Left lung (tissue), 10 donors: ENCODE measurements around the gene ADAMTS10. TPM values are rescaled to one million over a fixed set of nuclear protein-coding genes. Genes with fewer than 3 reads are reported as not detected.
A peak's percentile ranks its signal among the peaks of the same experiment; 100 is the strongest.

Experiments used
- ATAC-seq: fragments of 200-7000 bp; cut with Tn5 transposase; one replicate; pipeline ENCODE4 v1.9.1; 2020; ENCODE audit warnings: moderate library complexity
- DNase-seq, 4 donors: peaks; one replicate each; pipeline ENCODE4 v3.0.0-alpha.2; 2013 to 2020
- H3K27ac ChIP-seq, 2 donors: fragments of 200-600 bp; sonication (generic) in 1 of 2; one replicate each; pipeline versions ENCODE4 v1.5.0 to v1.8.0; 2020 to 2021
- H3K27me3 ChIP-seq, 2 donors: fragments of 200-600 bp; sonication (generic) in 1 of 2; one replicate each; pipeline versions ENCODE4 v1.5.0 to v1.8.0; 2020 to 2021
- H3K36me3 ChIP-seq, 2 donors: fragments of 200-600 bp; sonication (generic) in 1 of 2; one replicate each; pipeline versions ENCODE4 v1.5.0 to v1.8.0; 2020 to 2021
- H3K4me1 ChIP-seq, 2 donors: fragments of 200-600 bp; one replicate each; pipeline ENCODE4 v1.8.0; 2021
- H3K4me3 ChIP-seq, 2 donors: fragments of 200-600 bp; sonication (generic) in 1 of 2; one replicate each; pipeline versions ENCODE4 v1.5.0 to v1.8.0; 2020 to 2021; ENCODE audit warnings: mild to moderate bottlenecking in 1 of 2
- H3K9me3 ChIP-seq, 2 donors: fragments of 200-600 bp; sonication (generic) in 1 of 2; one replicate each; pipeline versions ENCODE4 v1.5.0 to v1.8.0; 2020 to 2021
- CTCF ChIP-seq, 2 donors: fragments of 200-600 bp; sonication (generic) in 1 of 2; IDR thresholded peaks; one replicate each; pipeline versions ENCODE4 v1.5.0 to v1.8.0; 2021; ENCODE audit warnings: antibody characterized with exemption in 2 of 2
- intact Hi-C, 2 donors: fragments of 100-400 bp; cut with DNase I; formaldehyde crosslinking; loops; one replicate each; pipeline versions ENCODE4 v1.11.2 to v1.14.2; 2022
- polyA plus RNA-seq, 6 donors: library from polyadenylated mRNA; unstranded; fragments of 120-200 nt; gene quantifications; one replicate each; pipeline ENCODE4 v1.2.1, GENCODE V29; 2013; ENCODE audit not compliant: insufficient read length in 6 of 6
- total RNA-seq, 2 donors: library from RNA; stranded (reverse); fragmentation: NEBNext Ultra II Directional; extraction: Animal tissue kit (Norgen Biotek cat#: 25700); gene quantifications; one replicate each; pipeline ENCODE4 v1.2.1, GENCODE V29; 2021
- donor health status: DM: no; HTN: yes; CAD: no.
- donor health status: DM: no; HTN: no; CAD: no.

ADAMTS10 gene
- total and polyA plus RNA-seq, 8 donors, result 18.5 to 72.2 (median 56.9) TPM

- no peak for ATAC-seq
- no peak for TF ChIP-seq CTCF (IDR thresholded peaks at IDR 0.05)
- Histone ChIP-seq H3K27ac (no peak overlapping the region), H3K36me3 (peaks cover 0 to 8% of the 10 kb centered on the region in 2 donors), H3K9me3 (peaks cover 0 to 9% of the 10 kb centered on the region in 2 donors), H3K4me3 (no peak overlapping the region), H3K27me3 (peaks cover 0 to 43% of the 10 kb centered on the region in 2 donors), H3K4me1 (peaks cover 0 to 19% of the 10 kb centered on the region in 2 donors)
- DNase-seq, result no peak
- intact Hi-C loops, result no loop called here
These were observed 21.3 kb downstream of the ADAMTS10 start for GRCh38 chr19:8589177-8589714.

DNA sequence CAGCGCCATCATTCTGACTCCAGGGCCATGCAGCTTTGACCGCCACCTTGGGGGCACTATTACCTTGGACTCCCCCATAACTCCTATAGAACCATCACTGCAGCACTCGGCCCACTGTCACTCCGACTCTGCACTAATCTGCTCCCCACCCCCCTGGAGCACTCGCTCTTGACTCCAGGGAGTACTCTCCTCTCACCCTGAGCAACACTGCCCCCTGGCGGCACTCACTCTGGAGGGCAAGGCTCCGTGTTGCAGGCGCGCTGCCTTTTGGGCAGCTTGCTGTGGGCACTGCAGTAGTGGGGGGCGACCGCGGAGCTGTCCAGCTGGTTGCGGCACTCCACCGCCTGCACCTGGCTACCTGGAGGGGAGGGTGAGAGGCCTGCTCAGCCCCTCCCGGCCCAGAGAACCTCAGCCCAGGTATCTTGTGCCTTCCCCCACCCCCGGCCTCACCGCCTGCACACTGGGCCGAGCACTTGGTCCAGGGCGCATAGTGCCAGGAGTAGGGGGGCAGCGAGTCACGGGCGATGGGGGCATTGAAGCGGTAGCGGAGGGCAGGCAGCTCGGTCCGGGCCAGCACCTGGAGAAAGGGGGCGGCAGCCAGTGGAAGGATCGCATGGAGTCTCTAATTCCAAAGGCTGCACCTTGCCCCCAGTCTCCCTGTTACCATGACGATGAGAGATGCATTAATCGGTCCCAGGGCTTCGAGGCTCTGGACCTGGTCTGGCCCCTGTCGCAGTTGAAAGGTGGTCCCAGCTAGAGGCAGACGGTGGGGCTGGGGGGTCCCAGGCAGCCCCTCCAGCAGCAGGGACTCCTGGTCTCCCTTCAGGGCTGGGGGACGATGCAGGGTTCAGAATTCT, 24.4 kb downstream of the ADAMTS10 start:
- intact Hi-C loops, result no loop called here
- Histone ChIP-seq H3K9me3 (no peaks in the 10 kb centered on the region), H3K36me3 (peaks cover 0 to 8% of the 10 kb centered on the region in 2 donors), H3K27me3 (peaks cover 0 to 19% of the 10 kb centered on the region in 2 donors), H3K4me1 (no peaks in the 10 kb centered on the region), H3K27ac (no peak overlapping the region), H3K4me3 (no peak overlapping the region)
- ATAC-seq, result peak; percentile 59
- peak in 1 of 4 donors; percentile 93 for DNase-seq
- peak; percentile 37 to 61 for TF ChIP-seq CTCF (IDR thresholded peaks at IDR 0.05)

- H3K4me3 ChIP-seq, result no peak overlapping the region
- H3K4me1 ChIP-seq, result peaks cover 3 to 5% of the 10 kb centered on the region in 2 donors
- peaks cover 0 to 8% of the 10 kb centered on the region in 2 donors for H3K36me3 ChIP-seq
- intact Hi-C loops, result no loop called here
- no peak for TF ChIP-seq CTCF (IDR thresholded peaks at IDR 0.05)
- DNase-seq (peak in 1 of 4 donors; percentile 78), ATAC-seq (no peak)
- H3K27me3 ChIP-seq, result peaks cover 0 to 15% of the 10 kb centered on the region in 2 donors
- H3K9me3 ChIP-seq, result no peaks in the 10 kb centered on the region
- no peak overlapping the region for H3K27ac ChIP-seq
These were observed 25.3 kb downstream of the ADAMTS10 start for GRCh38 chr19:8584965-8585893.

DNA sequence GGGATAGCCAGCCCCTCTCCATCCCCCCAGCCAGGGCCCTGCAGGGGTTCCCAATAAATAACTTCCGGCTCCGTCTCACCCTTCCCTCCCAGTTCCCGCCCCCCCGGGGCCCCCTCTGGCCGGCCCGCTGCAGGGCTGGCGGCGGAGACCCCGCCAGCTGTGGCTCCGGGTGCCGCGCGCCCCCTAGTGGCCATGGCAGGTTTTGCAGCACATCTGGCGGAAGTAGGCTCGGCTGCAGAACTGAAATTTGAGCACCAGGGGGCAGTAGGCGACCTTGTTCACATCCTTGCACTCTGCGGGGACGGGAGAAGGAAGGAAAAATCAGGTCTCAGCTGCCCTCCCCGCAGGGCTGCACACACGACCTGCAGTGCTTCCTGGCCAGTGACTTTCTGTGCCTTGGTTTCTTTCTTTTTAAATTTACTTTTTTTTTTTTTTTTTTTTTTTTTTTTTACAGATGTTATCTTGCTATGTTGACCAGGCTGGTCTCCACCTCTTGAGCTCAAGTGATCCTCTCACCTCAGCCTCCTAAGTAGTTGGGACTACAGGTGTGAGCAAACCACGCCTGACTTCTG, 29.7 kb downstream of the ADAMTS10 start:
- Histone ChIP-seq H3K4me3 (no peak overlapping the region), H3K4me1 (peaks cover 6 to 41% of the 10 kb centered on the region in 2 donors), H3K9me3 (no peaks in the 10 kb centered on the region), H3K36me3 (peaks cover 0 to 8% of the 10 kb centered on the region in 2 donors), H3K27ac (no peak overlapping the region), H3K27me3 (peaks cover 0 to 17% of the 10 kb centered on the region in 2 donors)
- TF ChIP-seq CTCF (IDR thresholded peaks at IDR 0.05), result peak; percentile 100
- DNase-seq (peak; percentile 72 to 94 (median 88)), ATAC-seq (peak; percentile 81)
- intact Hi-C loops, result no loop called here
